Measurements from ENCODE around the gene SLC13A3.

DNA sequence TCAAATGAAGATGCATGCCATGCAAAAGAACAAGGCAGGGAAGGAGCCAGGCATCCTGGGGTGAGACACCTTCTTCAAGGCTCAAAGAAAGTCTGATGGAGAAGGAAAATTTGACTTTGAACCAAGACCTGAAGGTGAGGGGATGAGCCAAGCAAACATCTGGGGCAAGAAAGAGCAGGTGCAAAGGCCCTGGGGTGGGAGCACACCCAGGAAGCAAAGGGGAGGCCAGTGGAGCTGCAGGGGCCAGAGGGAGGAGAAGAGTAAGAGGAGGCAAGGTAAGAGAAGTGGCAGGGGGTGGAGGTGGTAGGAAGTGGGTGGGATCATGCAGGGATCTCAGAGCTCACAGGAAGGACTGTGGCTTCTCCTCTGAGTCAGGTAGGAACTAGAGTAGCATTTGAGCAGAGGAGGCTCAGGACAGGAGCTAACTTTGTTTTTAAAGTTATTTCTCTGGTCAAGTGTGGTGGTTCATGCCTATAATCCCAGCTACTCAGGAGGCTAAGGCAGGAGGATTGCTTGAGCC is 49.6 kb downstream of the SLC13A3 start:
- TF ChIP-seq EZH2 (IDR thresholded peaks at IDR 0.05; ENCODE audit: borderline replicate concordance, low read length), result no peak
- TF ChIP-seq, protein P1, sequence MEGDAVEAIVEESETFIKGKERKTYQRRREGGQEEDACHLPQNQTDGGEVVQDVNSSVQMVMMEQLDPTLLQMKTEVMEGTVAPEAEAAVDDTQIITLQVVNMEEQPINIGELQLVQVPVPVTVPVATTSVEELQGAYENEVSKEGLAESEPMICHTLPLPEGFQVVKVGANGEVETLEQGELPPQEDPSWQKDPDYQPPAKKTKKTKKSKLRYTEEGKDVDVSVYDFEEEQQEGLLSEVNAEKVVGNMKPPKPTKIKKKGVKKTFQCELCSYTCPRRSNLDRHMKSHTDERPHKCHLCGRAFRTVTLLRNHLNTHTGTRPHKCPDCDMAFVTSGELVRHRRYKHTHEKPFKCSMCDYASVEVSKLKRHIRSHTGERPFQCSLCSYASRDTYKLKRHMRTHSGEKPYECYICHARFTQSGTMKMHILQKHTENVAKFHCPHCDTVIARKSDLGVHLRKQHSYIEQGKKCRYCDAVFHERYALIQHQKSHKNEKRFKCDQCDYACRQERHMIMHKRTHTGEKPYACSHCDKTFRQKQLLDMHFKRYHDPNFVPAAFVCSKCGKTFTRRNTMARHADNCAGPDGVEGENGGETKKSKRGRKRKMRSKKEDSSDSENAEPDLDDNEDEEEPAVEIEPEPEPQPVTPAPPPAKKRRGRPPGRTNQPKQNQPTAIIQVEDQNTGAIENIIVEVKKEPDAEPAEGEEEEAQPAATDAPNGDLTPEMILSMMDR (IDR thresholded peaks at IDR 0.05; ENCODE audit: low read length), result no peak

All from OCI-LY1 (cell line).